ENCODE measurements around the gene RBM10.

Gene RBM10

DNA sequence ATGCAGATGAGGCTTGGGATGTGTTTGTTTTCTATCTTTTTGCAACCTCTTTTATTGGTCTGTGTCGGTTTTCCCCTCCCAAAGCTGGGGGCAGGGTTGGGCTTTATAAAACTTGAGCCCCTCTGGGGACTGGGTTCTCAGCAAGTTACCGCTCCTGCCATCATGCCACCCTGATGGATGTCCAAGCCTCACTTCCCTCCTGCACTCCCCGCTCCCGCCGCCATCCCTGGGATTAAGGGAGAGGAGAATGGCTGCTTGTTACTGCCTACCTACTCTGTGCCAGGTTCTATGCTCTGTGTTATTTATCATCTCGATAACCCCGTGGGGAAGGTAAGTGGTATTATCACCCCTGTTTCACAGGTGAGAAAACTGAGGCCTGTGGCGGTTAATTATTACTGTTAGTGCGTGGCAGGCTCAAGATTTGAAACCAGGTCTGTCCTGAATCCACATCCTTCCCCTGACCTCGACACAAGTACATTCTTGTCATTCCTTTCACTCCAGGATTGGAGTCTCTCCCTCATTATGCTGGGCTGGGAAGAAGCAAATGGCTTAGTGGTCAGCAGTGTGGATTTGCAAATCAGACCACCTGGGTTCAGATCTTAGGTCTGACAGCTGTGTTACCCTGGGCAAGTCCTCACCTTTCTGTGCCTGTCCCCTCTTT is 53.1 kb downstream of the RBM10 start:
- no peak for FAIRE-seq

DNA sequence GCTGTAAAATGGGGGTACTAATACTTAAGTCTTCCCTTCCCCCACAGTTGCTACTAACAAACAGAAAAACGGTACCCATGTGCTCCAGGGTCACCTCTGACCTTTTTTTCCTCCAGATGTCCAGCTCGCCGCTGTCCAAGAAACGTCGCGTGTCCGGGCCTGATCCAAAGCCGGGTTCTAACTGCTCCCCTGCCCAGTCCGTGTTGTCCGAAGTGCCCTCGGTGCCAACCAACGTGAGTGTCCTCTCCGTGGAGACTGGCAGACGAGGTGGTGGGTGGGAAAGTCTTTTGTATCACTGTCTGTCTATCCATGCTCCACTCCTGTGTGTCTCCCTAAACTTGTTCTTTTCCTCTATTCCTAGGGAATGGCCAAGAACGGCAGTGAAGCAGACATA is 53.7 kb downstream of the RBM10 start:
- FAIRE-seq: no peak

DNA sequence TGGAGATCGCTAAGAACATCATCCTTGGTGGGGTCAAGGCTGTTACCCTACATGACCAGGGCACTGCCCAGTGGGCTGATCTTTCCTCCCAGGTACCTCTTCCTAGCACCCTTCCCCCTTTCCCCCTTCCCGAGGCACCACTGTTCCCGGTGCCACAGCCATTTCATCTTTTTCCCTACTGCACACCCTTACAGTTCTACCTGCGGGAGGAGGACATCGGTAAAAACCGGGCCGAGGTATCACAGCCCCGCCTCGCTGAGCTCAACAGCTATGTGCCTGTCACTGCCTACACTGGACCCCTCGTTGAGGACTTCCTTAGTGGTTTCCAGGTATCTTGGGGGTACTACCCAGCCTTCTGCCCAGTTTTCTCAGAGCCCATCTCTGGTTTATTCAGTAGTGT is 54.3 kb downstream of the RBM10 start:
- no peak for FAIRE-seq

DNA sequence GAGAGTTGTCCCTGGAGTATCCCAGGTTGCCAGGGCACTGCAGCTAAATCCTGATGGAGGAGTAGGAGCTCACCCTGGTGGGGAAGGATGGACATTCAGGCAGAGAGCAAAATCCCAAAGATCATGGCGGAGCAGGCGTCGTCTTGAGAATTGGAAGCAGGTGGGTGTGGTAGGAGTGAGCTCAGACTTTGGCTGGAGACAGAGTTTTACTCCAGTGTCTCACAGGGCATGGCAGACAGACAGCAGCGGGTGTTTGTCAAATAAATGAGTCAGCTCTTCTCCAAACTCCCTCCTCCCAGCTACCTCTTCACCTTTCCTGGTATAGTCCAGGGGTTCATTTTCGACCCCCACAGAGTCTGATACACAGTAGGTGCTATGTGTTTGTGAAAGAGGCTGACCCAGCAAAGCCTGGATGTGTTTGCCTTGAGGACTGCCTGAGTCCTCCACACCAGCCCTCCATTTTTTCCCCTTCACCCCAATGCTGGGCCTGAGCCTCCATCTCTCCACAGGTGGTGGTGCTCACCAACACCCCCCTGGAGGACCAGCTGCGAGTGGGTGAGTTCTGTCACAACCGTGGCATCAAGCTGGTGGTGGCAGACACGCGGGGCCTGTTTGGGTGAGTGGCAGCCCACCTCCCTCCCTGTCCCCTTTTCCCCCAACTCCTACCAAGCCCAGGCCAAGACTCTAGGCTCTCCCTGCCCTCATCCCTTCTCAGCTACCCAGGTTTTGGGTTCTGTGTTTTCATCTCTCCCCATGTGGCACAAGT is 55.5 kb downstream of the RBM10 start:
- no peak for FAIRE-seq

DNA sequence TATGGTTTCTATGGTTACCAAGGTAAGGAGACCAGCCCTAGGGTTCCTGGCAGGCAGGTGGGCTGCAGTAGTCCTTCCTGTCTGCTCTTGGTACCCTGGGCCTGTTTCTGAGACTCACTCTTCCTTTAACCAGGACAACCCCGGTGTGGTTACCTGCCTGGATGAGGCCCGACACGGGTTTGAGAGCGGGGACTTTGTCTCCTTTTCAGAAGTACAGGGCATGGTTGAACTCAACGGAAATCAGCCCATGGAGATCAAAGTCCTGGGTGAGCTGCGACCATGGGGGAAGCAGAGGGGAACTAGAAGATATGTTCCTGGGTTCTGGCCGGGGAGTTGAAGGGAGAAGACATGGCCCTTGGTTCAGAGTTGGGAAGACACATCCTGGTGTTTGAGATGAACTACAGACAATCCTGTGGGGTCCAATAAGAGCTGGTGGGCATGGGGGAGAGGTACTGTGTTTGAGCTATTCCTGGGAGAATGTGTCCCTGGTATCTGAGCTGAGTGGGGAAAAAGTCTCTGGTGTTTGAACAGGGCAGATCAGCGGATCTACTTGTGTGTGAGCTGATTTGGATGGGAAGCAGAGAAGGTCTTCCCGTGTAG is 56.4 kb downstream of the RBM10 start:
- no peak for FAIRE-seq

DNA sequence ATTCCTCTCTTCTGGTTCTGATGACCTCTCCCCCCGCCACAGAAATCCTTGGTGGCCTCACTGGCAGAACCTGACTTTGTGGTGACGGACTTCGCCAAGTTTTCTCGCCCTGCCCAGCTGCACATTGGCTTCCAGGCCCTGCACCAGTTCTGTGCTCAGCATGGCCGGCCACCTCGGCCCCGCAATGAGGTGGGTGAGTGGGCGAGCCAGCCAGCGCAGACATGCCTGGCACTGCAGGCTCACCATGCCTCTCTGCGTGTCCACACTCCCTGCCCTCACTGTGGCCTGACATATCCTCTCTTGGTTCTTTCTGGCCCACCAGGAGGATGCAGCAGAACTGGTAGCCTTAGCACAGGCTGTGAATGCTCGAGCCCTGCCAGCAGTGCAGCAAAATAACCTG is 57.3 kb downstream of the RBM10 start:
- no peak for FAIRE-seq

DNA sequence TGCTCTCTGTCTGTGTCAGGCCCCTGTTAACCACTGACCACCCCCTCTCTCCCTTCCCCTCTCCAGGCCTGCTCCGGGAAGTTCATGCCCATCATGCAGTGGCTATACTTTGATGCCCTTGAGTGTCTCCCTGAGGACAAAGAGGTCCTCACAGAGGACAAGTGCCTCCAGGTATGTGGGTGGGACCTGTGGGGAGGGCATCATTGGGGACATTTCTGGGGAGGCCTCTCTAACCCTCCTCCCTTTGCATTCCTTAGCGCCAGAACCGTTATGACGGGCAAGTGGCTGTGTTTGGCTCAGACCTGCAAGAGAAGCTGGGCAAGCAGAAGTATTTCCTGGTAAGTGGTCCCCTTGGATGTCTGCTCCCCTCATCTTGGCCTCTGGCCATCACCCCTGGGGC is 57.9 kb downstream of the RBM10 start:
- FAIRE-seq: no peak

DNA sequence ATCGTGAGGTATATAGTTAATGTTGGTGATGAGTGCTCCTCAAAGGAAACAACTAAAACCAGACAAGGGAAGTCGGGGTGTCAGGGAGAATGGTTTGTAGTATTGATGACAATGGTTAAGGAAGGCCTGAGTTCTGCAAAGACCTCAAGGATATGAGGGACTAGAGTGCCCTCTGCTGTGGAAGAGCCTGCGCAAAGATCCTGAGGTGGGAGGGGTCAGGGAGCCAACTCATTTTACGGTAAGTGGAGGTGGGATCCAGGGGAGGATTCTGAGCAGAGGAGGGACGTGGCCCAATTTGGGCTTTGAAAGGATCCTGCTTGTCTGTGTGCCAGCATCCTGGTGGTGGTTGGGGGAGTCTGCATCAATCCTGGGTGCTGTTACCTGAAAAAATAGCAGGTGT is 59.9 kb downstream of the RBM10 start:
- FAIRE-seq: no peak

DNA sequence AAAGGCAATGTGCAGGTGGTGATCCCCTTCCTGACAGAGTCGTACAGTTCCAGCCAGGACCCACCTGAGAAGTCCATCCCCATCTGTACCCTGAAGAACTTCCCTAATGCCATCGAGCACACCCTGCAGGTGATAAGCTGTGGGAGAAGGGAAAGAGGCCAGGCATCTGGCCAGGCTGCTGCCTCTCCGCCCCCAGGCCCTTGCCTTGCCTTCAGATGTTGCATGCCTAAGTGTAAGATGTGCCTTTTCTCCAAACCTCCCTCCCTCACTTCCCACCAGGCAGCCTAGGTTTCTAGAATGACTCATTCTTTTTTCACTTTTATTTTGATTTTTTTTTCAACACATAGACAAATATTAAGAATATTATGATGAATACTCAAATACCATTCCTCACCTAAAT is 61.3 kb downstream of the RBM10 start:
- no peak for FAIRE-seq

DNA sequence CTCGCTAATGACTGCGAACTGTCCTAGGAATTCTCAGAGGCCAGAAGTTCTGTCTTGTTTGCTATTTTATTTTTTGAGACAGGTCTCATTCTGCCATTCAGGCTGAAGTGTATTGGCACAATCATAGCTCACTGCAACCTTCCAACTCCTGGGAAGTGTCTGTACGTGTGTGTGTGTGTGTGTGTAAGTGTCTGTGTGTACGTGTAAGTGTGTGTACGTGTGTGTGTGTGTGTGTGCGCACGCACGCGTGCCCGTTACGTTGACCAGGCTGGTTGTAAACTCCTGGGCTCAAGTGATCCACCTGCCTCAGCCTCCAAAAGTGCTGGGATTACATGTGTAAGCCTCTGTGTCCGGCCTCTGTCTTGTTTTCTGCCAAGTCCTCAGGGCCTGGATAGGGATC is 63.1 kb downstream of the RBM10 start:
- FAIRE-seq: no peak

DNA sequence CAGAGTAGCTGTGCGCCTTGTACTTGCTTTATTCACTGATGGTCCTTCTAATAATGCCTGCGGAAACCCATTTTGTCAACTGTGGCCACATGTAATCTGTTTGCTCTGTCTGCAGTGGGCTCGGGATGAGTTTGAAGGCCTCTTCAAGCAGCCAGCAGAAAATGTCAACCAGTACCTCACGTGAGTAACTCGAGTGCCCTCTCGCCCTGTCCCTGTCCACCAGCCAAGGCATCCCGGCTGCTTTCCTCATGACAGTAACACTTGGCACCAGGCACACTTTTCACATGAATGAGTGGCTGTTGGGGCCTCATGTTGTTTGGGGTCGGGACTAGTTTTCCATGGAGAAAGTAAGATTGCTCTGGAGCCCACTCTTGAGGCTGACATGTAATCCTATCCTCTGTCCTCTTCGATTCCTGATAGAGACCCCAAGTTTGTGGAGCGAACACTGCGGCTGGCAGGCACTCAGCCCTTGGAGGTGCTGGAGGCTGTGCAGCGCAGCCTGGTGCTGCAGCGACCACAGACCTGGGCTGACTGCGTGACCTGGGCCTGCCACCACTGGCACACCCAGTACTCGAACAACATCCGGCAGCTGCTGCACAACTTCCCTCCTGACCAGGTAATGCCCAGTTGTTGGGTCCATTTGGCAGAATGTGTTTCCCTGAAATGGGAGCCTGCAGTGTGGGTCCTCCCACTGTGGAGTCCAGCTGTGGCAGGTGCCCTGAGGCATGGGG is 64.7 kb downstream of the RBM10 start:
- FAIRE-seq: no peak

DNA sequence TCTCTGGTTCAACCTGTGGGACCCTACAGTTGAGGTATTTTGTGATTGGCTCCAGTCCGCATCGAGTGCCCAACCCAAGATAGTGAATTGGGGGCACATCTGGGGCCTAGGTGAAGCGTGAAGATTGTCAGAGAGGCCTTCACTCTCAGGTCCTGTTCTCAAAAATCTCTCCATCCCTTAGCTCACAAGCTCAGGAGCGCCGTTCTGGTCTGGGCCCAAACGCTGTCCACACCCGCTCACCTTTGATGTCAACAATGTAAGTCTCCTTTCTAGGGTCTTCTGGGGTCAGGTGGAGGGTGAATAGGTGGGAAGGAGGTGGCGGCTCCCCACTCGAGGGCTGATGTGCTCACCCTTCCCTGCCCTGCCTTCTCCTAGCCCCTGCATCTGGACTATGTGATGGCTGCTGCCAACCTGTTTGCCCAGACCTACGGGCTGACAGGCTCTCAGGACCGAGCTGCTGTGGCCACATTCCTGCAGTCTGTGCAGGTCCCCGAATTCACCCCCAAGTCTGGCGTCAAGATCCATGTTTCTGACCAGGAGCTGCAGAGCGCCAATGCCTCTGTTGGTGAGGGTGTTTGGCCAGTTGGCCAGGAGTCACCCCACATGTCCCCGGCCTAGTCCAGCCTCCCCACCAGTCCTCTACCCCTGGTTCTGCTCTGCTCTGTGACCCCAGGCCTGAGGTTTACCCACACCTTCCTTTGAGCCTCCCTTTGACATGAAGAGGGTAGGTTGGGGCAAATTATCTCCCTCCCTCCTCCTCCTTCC is 65.8 kb downstream of the RBM10 start:
- no peak for FAIRE-seq

DNA sequence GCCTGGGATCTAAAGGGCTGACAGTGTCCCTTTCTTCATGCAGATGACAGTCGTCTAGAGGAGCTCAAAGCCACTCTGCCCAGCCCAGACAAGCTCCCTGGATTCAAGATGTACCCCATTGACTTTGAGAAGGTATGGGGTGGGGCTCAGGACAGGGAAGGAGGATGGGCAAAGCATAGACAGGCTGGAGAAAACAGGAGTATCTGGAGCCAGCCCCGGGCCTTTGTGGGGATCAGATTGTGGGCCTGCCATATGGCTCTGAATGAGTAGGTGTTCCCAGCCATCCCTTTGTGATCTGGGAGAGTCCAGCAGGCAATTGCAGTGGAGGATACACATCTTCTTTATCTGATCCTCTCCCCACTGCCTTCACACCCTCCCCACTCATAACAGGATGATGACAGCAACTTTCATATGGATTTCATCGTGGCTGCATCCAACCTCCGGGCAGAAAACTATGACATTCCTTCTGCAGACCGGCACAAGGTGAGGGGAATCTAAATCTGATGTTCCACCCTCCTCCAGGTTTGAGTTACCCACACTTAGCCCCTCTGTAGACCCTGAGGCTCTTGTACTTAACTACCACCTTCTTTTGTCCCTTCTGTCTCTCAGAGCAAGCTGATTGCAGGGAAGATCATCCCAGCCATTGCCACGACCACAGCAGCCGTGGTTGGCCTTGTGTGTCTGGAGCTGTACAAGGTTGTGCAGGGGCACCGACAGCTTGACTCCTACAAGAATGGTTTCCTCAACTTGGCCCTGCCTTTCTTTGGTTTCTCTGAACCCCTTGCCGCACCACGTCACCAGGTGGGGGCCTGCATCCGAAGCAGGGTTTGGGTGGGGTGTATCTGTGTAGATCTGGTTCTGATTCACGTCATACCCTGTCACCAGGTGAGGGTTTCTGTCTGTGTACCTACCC is 67.6 kb downstream of the RBM10 start:
- FAIRE-seq: no peak

DNA sequence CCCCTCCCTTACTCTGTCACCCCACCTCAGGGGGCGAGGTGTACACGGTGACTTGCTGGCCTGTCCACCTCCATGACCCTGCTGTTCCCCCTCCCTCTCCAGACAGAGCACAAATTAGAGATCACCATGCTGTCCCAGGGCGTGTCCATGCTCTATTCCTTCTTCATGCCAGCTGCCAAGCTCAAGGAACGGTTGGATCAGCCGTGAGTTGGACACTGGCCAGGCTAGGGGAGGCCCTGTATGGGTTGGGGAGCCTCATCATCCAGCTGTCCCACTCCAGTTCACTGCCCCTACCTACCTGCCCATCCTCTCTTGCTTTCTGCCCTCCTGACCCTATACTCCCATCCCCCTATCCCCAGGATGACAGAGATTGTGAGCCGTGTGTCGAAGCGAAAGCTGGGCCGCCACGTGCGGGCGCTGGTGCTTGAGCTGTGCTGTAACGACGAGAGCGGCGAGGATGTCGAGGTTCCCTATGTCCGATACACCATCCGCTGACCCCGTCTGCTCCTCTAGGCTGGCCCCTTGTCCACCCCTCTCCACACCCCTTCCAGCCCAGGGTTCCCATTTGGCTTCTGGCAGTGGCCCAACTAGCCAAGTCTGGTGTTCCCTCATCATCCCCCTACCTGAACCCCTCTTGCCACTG is 69.5 kb downstream of the RBM10 start:
- no peak for FAIRE-seq

DNA sequence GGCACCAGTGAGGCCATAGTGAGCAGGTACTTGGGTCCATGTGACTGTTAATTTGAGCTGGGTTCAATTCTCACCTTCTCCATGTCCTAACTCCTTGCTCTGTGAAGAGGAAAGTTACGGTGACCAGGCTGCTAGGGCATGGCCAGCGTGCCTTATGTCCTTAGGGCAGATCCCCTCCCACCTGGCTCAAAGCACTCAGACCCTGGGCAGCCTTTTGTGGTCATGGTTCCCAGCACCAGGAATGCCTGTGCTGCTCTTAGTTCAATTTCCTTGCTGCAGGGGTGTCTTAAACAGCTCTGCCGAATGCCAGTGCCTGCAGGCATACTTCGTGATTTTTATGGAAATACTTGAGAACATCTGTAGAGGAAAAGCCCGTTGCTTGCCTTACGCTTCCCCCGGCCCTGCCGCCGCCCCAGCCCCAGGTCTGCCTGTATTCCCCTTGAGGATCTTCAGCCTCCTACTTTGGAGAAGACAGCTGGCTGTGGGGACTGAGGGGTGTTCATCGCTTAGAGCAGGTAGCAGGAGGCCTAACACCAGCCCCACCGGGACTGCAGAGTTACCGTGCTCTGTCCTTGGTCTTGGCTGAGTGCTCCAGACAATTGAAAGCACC is 70.4 kb downstream of the RBM10 start:
- FAIRE-seq: no peak

DNA sequence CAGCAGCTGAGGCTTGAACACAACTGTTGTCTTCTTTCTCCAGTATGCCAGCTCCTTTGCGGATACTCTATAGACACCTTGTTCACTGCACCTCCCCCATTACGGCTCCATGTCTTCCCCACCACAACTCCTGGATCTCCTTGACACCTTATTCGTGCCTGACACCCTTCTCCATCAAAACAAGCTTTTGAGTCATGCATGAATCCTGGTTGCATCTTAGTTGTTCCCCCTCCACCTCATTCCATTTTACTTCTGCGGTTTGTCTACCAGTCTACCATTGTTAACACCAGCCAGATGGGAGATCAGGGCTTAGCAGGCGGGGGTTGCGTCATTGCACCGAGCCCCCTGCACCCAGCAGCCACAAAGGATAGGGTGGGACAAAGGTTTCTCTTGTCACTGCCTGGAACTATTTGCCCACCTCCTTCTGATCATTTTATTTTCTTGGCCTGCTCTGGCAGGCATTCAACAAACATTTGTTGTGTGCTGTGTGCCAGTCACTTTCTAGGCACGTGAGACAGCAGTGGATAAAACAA is 71.4 kb downstream of the RBM10 start:
- FAIRE-seq: no peak

DNA sequence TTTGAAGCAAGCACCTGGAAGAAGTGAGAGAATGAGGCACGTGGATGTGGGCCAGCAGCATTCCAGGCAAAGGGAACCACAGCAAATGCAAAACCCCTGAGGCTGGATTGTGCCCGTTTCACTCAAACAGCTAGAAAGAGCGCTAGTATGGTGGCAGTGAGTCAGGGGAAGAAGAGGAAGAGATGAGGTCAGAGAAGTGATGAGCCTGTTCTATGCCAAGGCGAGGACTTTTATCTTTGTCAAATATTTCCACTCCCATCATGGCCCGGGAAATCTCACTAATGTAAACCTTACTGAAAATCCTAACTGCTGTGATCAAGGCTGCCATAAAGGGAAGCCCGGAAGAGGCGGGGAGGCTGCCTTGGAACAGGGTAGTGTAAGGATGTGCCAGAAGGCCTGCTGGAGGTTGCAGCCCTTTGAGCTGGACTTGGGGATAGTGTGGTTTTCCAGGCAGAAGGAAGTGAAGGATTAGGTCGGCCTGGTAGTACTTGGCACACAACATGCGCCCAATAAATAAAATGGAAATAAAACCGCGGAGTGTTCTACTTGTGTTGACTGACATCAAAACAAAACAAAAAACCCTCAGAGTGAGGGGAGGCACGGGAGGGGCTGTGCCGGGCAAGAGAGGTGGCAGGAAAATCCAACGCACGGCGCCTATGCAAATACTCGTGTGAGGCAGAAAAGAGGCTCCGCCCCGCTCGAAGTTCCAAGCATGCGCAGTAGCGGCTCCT is 72.3 kb downstream of the RBM10 start:
- no peak for FAIRE-seq

DNA sequence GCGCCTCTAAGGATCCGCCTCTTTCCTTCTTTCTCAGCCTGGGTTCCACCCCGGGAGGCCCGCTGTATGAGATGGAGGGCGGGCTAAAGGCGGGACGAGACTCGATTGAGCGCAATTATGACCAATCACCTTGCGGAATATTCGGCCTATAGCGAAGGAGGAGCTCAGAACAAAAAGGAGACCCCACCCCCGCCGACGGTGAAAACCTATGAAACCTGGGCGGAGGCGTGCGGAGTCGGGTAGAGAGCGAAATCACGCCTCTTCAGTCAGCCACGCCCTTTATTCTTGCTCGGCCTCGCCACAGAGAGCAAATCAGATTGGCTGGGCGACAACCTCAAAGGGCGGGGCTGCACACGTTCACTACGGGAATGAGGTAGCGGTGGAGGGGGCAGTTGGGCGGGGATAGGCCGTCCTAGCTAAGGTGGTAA is 72.8 kb downstream of the RBM10 start:
- FAIRE-seq: peak; percentile 100

DNA sequence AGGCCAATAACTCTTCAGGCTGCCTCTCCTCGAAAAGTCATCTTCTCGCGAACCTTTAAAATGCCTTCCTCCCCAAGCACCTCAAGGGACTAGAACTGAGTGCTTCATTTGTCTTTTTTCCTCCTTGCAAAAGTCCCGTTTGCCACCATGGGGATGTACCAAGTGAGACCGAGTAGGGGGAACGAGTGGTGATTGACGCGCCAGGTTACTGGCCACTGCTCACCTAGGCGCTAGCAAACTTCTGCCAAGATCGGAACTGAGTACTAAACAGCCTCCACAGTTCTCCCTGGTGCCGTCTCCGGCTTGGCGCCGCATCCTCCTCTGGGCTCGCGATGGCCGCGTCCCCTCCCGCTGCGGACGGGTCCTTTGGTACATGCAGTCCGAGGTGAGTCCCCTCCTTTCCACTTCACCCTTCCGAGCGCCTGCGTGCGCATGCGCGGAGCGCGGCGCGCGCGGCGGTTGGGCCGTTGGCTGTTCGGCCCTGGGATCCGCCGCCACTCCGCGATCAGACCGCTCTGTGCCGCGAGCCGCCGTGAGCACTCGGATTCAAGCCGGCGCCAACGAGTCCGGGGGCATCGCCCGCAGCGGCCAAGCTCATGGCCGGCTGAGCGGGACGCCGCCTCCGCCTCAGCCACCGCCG is 73.4 kb downstream of the RBM10 start, which contains the start of gene CDK16:
Gene CDK16, plus strand, starts transcription at position 402 of the 640 bp plus-strand sequence. CDS start 4,877 bp downstream, outside the sequence.
- FAIRE-seq: no peak

All from A204.1 (cell line).